RKO (cell line): ENCODE measurements around the gene NUP35.
"Not testable (repeated sequence)": the region's sequence is repeated elsewhere in the genome, so short reads cannot be mapped to it uniquely, and the experiment has no call there.

Experiments used
- DNase-seq: peaks from one replicate; pipeline ENCODE4 v3.0.0-alpha.2; 2016; ENCODE audit warnings: low spot score

The NUP35 gene

GRCh38 chr2:183134016-183134415, 9.8 kb downstream of the NUP35 start:
- no peak for DNase-seq

- no peak for DNase-seq
These were observed 24.7 kb downstream of the NUP35 start for GRCh38 chr2:183148955-183149354.

- no peak for DNase-seq
These were observed 25.2 kb downstream of the NUP35 start for GRCh38 chr2:183149489-183149888.

DNA sequence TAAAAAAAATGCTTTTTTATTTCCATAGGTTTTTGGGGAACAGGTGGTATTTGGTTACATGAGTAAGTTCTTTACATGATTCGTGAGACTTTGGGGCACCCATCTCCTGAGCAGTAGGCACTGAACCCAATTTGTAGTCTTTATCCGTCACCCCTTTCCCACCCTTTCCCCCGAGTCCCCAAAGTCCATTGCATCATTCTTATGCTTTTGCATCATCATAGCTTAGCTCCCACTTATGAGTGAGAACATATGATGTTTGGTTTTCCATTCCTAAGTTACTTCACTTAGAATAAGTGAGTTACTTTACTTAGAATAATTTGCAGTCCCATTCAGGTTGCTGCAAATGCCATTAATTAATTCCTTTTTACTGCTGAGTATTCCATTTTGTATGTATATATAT, 28.0 kb downstream of the NUP35 start:
- not testable (repeated sequence) for DNase-seq

DNA sequence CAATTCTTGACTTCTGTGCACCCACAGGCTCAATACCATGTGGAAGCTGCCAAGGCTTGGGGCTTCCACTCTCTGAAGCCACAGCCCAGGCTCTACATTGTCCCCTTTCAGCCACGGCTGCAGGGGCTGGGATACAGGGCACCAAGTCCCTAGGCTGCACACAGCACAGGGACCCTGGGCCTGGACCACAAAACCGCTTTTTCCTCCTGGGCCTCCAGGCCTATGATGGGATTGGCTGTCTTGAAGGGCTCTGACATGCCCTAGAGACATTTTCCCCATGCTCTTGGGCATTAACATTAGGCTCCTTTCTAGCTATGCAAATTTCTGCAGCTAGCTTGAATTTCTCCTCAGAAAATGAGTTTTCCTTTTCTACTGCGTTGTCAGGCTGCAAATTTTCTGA, 29.7 kb downstream of the NUP35 start:
- no peak for DNase-seq

DNA sequence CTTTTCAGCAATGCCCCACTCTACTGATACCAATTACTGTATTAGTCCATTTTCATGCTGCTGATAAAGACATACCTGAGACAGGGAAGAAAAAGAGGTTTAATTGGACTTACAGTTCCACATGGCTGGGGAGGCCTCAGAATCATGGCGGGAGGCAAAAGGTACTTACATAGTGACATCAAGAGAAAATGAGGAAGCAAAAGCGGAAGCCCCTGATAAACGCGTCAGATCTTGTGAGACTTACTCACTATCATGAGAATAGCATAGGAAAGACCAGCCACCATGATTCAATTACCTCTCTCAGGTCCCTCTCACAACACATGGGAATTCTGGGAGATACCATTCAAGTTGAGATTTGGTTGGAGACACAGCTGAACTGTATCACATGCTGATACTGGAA, 30.5 kb downstream of the NUP35 start:
- not testable (repeated sequence) for DNase-seq

DNA sequence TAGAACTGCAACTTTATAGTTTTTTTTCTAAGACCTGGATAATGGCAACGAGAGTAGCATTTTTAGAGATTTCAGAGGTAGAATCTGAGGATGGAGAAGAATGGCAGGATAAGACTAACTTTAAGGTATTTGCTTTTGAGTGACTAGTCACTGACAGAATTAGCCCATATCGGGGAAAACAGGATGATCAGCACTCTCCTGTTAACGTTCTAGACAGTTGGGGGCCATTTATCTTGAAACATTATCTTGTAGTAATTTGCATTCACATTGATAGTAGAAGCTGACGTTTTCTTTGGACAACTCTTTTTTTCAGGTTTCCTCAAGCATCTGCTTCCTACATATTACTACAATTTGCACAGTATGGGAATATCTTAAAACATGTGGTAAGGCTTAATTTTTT, 32.9 kb downstream of the NUP35 start:
- no peak for DNase-seq

DNA sequence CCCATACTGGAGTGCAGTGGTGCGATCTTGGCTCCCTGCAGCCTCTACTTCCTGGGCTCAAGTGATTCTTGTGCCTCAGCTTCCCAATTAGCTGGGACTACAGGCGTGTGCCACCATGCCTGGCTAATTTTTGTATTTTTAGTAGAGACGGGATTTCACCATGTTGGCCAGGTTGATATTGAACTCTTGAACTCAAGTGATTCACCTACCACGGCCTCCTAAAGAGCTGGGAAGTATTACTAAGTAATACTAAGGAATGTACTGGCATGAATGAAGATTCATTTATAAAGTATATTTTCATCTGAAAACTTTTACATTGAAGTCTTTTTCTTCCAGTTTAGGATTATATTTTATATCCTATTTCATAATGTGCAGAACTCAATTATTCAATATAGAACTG, 38.1 kb downstream of the NUP35 start:
- no peak for DNase-seq

- no peak for DNase-seq
These were observed 39.8 kb downstream of the NUP35 start for GRCh38 chr2:183163821-183164649.

DNA sequence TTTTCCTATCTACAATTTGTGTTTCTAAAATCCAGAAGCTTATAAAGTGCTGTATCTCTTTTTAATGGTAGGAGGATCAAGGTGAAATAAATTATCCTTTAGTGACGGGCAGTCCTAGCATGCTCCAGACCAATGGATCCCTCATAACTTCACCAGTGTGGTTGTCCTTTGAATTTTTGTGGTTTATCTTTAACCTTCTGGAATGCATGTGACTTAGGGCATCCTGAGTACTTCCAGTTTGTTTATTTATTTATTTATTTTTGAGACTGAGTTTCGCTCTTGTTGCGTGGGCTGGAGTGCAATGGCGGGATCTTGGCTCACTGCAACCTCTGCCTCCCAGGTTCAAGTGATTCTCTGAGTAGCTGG, 40.4 kb downstream of the NUP35 start:
- no peak for DNase-seq

GRCh38 chr2:183166210-183166609, 42.0 kb downstream of the NUP35 start:
- no peak for DNase-seq

DNA sequence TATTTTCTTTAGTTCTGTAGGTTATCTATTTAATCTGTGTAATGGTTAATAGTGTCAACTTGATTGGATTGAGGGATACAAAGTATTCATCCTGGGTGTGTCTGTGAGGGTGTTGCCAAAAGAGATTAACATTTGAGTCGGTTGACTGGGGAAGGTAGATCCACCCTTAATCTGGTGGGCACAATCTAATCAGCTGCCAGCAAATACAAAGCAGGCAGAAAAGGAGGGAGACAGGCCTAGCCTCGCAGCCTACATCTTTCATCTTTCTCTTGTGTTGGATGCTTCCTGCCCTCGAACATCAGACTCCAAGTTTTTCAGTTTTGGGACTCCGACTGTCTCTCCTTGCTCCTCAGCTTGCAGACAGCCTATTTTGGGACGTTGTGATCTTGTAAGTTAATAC, 42.7 kb downstream of the NUP35 start:
- not testable (repeated sequence) for DNase-seq

GRCh38 chr2:183172220-183172887, 48.1 kb downstream of the NUP35 start:
- DNase-seq: no peak

DNA sequence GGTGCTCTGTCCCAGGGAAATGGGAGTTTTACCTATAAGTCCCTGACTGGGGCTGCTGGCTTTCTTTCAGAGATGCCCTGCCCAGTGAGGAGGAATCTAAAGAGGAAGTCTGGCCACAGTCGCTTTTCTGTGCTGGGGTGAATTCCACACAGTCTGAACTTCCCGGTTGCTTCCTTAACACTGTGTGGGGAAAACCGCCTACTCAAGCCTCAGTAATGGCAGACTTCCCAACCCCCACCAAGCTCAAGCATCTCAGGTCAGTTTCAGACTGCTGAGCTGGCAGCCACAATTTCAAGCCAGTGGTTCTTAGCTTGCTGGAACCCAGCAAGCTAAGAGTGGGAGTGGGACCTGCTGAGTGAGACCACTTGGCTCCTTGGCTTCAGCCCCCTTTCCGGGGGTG, 54.9 kb downstream of the NUP35 start:
- no peak for DNase-seq

DNA sequence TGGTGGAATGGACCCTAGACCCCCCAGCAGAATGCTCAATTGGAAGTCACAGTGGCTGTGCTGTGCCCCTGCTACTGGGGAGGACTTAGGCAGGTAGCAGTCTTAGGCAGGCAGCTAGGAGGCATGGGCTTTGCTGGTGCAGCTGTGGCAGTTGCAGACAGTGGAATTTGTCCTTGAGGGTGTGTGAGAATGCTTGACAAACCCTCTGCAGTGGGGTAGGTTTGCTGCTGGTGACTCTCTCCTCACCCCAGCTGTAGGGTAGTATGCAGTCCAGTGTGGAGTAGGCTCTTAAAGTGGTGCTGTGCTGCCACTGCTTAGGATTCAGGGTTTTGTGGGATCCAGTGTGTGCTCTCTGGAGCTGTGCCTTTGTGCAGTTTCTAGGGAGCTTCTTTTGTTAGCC, 61.3 kb downstream of the NUP35 start:
- no peak for DNase-seq

DNA sequence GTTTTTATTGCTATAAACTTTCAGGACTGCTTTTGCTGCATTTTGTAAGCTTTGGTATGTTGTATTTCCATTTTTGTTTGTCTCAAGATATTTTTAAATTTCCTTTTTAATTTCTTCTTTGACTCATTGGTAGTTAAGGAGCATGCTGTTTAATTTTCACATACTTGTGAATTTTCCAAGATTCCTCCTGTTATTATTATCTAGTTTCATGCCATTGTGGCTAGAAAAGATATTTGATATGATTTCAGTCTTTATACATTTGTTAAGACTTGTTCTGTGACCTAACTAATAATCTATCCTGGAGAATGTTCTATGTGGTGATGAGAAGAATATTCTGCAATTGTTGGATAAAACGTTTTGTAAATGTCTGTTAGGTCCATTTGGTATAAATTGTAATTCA, 62.1 kb downstream of the NUP35 start:
- no peak for DNase-seq

DNA sequence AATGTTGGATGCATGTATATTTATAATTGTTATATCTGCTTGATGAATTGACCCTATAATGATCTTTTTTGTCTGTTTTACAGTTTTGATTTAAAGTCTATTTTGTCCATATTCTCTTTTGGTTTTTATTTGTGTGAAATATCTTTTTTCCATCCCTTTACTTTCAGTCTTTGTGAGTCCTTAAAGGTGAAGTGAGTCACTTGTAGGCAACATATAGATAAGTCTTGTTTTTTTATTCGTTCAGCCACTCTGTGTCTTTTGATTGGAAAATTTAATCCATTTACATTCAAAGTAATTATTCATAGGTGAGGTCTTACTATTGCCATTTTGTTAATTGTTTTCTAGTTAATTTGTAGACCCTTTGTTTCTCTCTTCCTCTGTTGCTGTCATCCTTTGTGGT, 62.5 kb downstream of the NUP35 start:
- no peak for DNase-seq

- no peak for DNase-seq
These were observed 68.1 kb downstream of the NUP35 start for GRCh38 chr2:183192343-183192742.

- DNase-seq: no peak
These were observed 69.7 kb downstream of the NUP35 start for GRCh38 chr2:183193904-183194303.

GRCh38 chr2:183195397-183195796, 71.2 kb downstream of the NUP35 start:
- DNase-seq: no peak

GRCh38 chr2:183195998-183196409, 71.8 kb downstream of the NUP35 start:
- DNase-seq: no peak

GRCh38 chr2:183204397-183204796, 80.2 kb downstream of the NUP35 start:
- no peak for DNase-seq

GRCh38 chr2:183207110-183207509, 82.9 kb downstream of the NUP35 start:
- DNase-seq: no peak
